ENCODE results near the gene IGLL5.

DNA sequence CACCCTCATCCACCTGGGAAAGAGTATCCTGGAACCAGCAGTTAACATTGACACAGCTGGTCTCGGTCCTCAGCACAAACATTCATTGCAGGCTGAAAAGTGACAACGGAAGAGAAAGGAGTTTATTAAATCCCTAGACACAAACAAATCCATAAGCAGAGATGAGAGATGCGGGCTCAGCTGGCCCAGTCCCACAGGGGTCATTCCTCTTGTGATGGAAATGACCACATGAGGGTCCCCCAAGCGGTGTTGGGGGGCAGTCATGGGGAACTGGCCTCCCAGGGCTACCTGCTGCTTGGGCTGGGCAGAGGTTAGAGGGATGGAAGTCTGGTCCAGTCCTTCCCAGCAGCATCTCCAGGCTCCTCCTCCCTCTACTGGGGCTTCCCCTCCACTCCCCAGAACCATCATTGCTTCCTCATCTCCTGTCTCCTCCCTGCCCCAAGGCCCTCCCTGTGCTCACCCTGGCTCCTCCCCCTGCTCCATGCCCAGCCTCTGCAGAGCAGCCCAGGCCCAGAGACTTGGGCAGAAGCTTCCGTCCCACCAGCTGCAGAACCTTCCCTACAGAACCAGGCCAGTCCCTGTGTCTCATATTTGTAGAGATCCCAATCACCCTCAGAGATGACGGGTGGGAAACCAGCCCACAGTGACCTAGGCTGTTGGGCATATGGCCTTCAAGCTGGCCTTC lies 5.4 kb upstream of the IGLL5 start:
- TF ChIP-seq CTBP1 (IDR thresholded peaks at IDR 0.05; ENCODE audit: borderline replicate concordance) (no peak), TARDBP (IDR thresholded peaks at IDR 0.05) (no peak), FOXK2 (IDR thresholded peaks at IDR 0.05) (no peak), SP1 (IDR thresholded peaks at IDR 0.05) (no peak), FOXM1 (IDR thresholded peaks at IDR 0.05; ENCODE audit: borderline replicate concordance) (no peak), ELF4 (IDR thresholded peaks at IDR 0.05) (no peak), SUZ12 (IDR thresholded peaks at IDR 0.05) (no peak), BHLHE40 (IDR thresholded peaks at IDR 0.05; ENCODE audit: borderline replicate concordance) (no peak), HDGF (IDR thresholded peaks at IDR 0.05; ENCODE audit: borderline replicate concordance) (no peak), LEF1 (IDR thresholded peaks at IDR 0.05; ENCODE audit: borderline replicate concordance) (no peak)
- TF ChIP-seq, protein P1, sequence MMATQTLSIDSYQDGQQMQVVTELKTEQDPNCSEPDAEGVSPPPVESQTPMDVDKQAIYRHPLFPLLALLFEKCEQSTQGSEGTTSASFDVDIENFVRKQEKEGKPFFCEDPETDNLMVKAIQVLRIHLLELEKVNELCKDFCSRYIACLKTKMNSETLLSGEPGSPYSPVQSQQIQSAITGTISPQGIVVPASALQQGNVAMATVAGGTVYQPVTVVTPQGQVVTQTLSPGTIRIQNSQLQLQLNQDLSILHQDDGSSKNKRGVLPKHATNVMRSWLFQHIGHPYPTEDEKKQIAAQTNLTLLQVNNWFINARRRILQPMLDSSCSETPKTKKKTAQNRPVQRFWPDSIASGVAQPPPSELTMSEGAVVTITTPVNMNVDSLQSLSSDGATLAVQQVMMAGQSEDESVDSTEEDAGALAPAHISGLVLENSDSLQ (IDR thresholded peaks at IDR 0.05), result no peak

All from HEK293T (cell line).